ENCODE data around the gene MYO9B. TPM values are rescaled to one million over a fixed set of nuclear protein-coding genes. Genes with fewer than 3 reads are reported as not detected.

The MYO9B gene
- total and polyA plus RNA-seq, 2 of the 13 experiments (the other 11 are each of a cell fraction or from before 2014, with no cell fraction given): 18.0 to 18.3 TPM

- TF ChIP-seq SOX6 (IDR thresholded peaks at IDR 0.05): no peak
- peak; percentile 19; the same call in 1 of the 2 replicates for TF ChIP-seq SOX6 (CRISPR knock-in tag; IDR thresholded peaks at IDR 0.05)
- TF ChIP-seq ZMAT3 (CRISPR knock-in tag; conservative IDR thresholded peaks at IDR 0.05): no peak
- TF ChIP-seq MED1 (CRISPR knock-in tag; IDR thresholded peaks at IDR 0.05): no peak
- no peak for TF ChIP-seq PRDM10 (CRISPR knock-in tag; IDR thresholded peaks at IDR 0.05; ENCODE audit: low read depth)
- peak; percentile 71; the same call in 1 of the 2 replicates for TF ChIP-seq MYC (CRISPR knock-in tag; IDR thresholded peaks at IDR 0.05; ENCODE audit: borderline replicate concordance)
- peak; percentile 94 for TF ChIP-seq ZNF362 (CRISPR knock-in tag; IDR thresholded peaks at IDR 0.05; ENCODE audit: borderline replicate concordance)
- TF ChIP-seq ZNF678 (CRISPR knock-in tag; IDR thresholded peaks at IDR 0.05): no peak
- TF ChIP-seq TAF15 (IDR thresholded peaks at IDR 0.05; ENCODE audit: low read depth, low read length, poor library complexity, severe bottlenecking): no peak
- no peak for TF ChIP-seq ZBTB2 (CRISPR knock-in tag; IDR thresholded peaks at IDR 0.05; ENCODE audit: low read depth)
- TF ChIP-seq ZBTB7A (CRISPR knock-in tag; IDR thresholded peaks at IDR 0.05): no peak
- peak; percentile 17; the same call in 1 of the 2 replicates for TF ChIP-seq HNF4G (IDR thresholded peaks at IDR 0.05; ENCODE audit: borderline replicate concordance, low read depth, low read length)
- no peak for TF ChIP-seq HNF4G (CRISPR knock-in tag; IDR thresholded peaks at IDR 0.05; ENCODE audit: borderline replicate concordance, low read depth)
- no peak for TF ChIP-seq ZNF724P (CRISPR knock-in tag; IDR thresholded peaks at IDR 0.05; ENCODE audit: borderline replicate concordance)
- TF ChIP-seq NR3C1 (CRISPR knock-in tag; IDR thresholded peaks at IDR 0.05): no peak
- TF ChIP-seq TIGD3 (CRISPR knock-in tag; IDR thresholded peaks at IDR 0.05; ENCODE audit: borderline replicate concordance): no peak
- TF ChIP-seq ZNF772 (CRISPR knock-in tag; IDR thresholded peaks at IDR 0.05): peak; percentile 69; the same call in 1 of the 2 replicates
- peak; percentile 51; the same call in 1 of the 2 replicates for TF ChIP-seq NCOA2 (CRISPR knock-in tag; IDR thresholded peaks at IDR 0.05)
- no peak for TF ChIP-seq SRSF9 (IDR thresholded peaks at IDR 0.05; ENCODE audit: borderline replicate concordance, insufficient read depth, low read depth, low read length, poor library complexity, severe bottlenecking)
- no peak for TF ChIP-seq HCFC1 (IDR thresholded peaks at IDR 0.05; ENCODE audit: low read depth, low read length)
- TF ChIP-seq MIER3 (CRISPR knock-in tag; IDR thresholded peaks at IDR 0.05; ENCODE audit: borderline replicate concordance): no peak
- TF ChIP-seq KAT7 (CRISPR knock-in tag; IDR thresholded peaks at IDR 0.05; ENCODE audit: borderline replicate concordance): no peak; the same call in 1 of the 2 replicates
- TF ChIP-seq NR2F2 (IDR thresholded peaks at IDR 0.05; ENCODE audit: borderline replicate concordance, low read depth): peak; percentile 18; the same call in 1 of the 2 replicates
- no peak for TF ChIP-seq NAIF1 (CRISPR knock-in tag; IDR thresholded peaks at IDR 0.05; ENCODE audit: borderline replicate concordance)
These were observed 179.6 kb downstream of the MYO9B start (continued) for GRCh38 chr19:17255150-17255621.
